Dendritic cell treated with granulocyte-macrophage colony-stimulating factor and Interleukin-4, amounts not matched to agents 40 ng/mL and 50 ng/mL, for 4 days (primary cell): ENCODE data around the gene KREMEN1.
"Not testable (repeated sequence)": the region's sequence is repeated elsewhere in the genome, so short reads cannot be mapped to it uniquely, and the experiment has no call there.

Experiments
- H3K27ac Mint-ChIP-seq: one replicate; pipeline ENCODE4 v1.8.0; 2022; ENCODE audit warnings: mild to moderate bottlenecking, mixed read lengths
- H3K27me3 Mint-ChIP-seq: one replicate; pipeline ENCODE4 v1.8.0; 2022; ENCODE audit warnings: mild to moderate bottlenecking, mixed read lengths
- H3K36me3 Mint-ChIP-seq: one replicate; pipeline ENCODE4 v1.8.0; 2022; ENCODE audit warnings: low read depth, mixed read lengths
- H3K4me1 Mint-ChIP-seq: one replicate; pipeline ENCODE4 v1.8.0; 2022; ENCODE audit warnings: low read depth, mixed read lengths
- H3K4me3 Mint-ChIP-seq: one replicate; pipeline ENCODE4 v1.8.0; 2022; ENCODE audit warnings: mild to moderate bottlenecking, moderate library complexity, mixed read lengths
- H3K9me3 Mint-ChIP-seq: one replicate; pipeline ENCODE4 v1.8.0; 2022; ENCODE audit warnings: mixed read lengths
- intact Hi-C: fragments of 100-400 bp; cut with micrococcal nuclease; formaldehyde crosslinking; loops from one replicate; pipeline ENCODE4 v1.15.0; 2022

Gene KREMEN1

DNA sequence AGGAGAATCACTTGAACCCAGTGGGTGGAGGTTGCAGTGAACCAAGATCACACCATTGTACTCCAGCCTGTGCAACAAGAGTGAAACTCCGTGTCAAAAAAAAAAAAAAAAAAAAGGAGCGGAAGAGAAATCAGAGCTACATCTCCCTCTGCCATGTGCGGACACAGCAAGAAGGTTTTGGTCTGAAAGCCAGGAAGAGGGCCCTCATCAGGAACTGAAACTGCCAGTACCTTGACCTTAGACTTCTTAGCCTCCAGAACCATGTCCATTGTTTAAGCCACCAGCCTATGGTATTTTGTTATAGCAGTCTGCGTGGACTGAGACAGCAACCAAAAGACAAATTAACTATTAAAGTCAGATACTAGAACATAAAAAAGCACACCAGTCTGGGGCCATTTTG, 41.6 kb downstream of the KREMEN1 start:
- Mint-ChIP-seq H3K36me3 (no peaks in the 10 kb centered on the region), H3K27ac (no peak overlapping the region), H3K4me3 (no peak overlapping the region), H3K27me3 (peaks cover 4% of the 10 kb centered on the region), H3K9me3 (peaks cover under 1% of the 10 kb centered on the region), H3K4me1 (peaks cover 12% of the 10 kb centered on the region)
- intact Hi-C loops, result loop anchor here (5.0 kb wide), 1 partner anchor 38 kb away; no protein-coding TSS in a partner anchor

DNA sequence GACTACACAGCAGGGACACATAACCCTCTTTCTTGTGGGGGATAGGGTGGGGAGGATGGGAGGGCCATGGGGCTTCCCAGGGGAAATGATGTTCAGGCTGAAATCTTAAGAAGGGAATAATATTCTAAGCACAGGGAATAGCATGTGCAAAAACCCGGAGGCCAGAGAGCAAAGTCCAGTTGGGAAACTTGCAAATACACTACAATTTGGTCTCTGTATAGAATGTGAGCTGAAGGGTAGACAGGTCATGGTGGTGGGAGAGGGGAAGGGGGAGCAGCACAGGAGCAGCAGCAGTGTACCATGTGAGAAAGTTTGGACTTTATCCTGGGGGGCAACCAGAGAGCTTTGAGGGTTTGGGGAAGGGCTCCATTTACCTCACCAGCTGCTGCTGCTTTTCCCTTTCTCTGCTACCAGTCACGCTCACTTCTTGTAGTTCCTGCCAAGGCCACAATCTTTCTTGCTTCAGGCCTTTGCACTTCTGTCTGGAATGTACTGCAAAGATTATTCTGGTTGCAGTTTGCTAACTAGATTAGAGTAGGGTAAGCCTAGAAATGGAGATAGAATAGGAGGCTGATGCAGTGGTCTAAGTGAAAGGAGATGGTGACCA, 43.0 kb downstream of the KREMEN1 start:
- peaks cover 8% of the 10 kb centered on the region for H3K27me3 Mint-ChIP-seq
- H3K4me3 Mint-ChIP-seq, result no peak overlapping the region
- no peak overlapping the region for H3K27ac Mint-ChIP-seq

DNA sequence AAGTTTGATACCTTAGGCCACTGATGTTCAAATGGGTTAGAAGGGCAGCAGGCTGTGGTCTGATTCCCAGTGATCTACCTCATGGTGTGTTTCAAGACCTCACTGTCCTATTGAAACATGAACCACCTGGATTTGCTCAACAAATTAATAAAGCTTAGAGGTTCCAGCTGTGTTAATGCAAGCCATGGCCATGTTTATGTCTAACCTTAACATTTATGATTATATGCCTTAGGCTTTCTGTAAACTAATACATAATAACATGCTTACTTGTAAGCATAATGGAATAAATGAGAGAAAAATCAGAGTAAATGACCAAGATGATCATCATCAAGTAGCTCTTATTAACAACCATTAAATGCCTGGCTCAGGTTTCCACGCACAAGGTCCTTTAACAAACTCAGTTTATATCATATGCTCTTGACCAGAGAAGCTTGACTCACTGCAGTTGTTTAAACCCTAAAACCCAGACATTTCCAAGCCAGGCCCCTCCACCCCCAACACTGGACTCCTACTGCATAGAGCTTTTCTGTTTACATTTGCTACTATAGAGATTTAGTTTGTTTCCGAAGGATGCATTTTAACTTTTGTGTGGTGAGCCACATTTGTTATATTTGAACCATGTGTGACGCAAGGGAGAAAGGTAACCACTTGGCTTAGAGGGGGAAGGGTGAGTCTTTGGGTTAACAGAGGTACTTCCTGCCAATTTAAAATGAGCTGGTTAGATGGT, 43.7 kb downstream of the KREMEN1 start:
- H3K4me1 Mint-ChIP-seq, result peaks cover 12% of the 10 kb centered on the region
- H3K27me3 Mint-ChIP-seq, result peaks cover 7% of the 10 kb centered on the region
- no peaks in the 10 kb centered on the region for H3K36me3 Mint-ChIP-seq
- intact Hi-C loops, result no loop called here
- H3K27ac Mint-ChIP-seq, result no peak overlapping the region
- H3K9me3 Mint-ChIP-seq, result peaks cover 15% of the 10 kb centered on the region
- no peak overlapping the region for H3K4me3 Mint-ChIP-seq

More for the DNA sequence above, 43.0 kb downstream of the KREMEN1 start:
- intact Hi-C loops, result no loop called here
- no peaks in the 10 kb centered on the region for H3K36me3 Mint-ChIP-seq
- H3K4me1 Mint-ChIP-seq, result peaks cover 12% of the 10 kb centered on the region
- H3K9me3 Mint-ChIP-seq, result peaks cover 14% of the 10 kb centered on the region

- H3K36me3 Mint-ChIP-seq, result no peaks in the 10 kb centered on the region
- no peak overlapping the region for H3K4me3 Mint-ChIP-seq
- peaks cover 7% of the 10 kb centered on the region for H3K27me3 Mint-ChIP-seq
- H3K27ac Mint-ChIP-seq, result no peak overlapping the region
- H3K9me3 Mint-ChIP-seq, result peaks cover 15% of the 10 kb centered on the region
- intact Hi-C loops, result no loop called here
- peaks cover 12% of the 10 kb centered on the region for H3K4me1 Mint-ChIP-seq
Observed at GRCh38 chr22:29117799-29118477, 45.1 kb downstream of the KREMEN1 start.

DNA sequence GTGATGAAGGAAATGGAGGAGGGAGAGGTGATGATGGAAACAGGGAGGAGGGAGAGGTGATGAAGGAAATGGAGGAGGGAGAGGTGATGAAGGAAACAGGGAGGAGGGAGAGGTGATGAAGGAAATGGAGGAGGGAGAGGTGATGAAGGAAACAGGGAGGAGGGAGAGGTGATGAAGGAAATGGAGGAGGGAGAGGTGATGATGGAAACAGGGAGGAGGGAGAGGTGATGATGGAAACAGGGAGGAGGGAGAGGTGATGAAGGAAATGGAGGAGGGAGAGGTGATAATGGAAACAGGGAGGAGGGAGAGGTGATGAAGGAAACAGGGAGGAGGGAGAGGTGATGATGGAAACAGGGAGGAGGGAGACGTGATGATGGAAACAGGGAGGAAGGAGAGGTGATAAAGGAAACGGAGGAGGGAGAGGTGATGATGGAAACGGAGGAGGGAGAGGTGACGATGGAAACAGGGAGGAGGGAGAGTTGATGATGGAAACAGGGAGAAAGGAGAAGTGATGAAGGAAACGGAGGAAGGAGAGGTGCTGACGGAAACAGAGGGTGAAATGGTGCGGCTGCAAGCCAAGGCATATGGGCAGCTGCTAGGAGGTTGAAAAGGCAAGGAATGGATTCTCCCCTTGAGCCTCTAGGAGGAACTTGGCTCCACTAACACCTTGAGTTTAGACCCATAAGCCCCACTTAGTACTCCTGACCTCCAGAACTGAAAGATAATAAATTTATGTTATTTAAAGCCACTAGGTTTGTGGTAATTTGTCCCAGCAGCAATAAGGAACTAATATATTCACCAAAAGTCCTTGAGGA, 47.5 kb downstream of the KREMEN1 start:
- H3K27ac Mint-ChIP-seq, H3K4me3 Mint-ChIP-seq, intact Hi-C loops: not testable (repeated sequence)

GRCh38 chr22:29121124-29121523, 48.3 kb downstream of the KREMEN1 start:
- peaks cover 7% of the 10 kb centered on the region for H3K27me3 Mint-ChIP-seq
- no peak overlapping the region for H3K4me3 Mint-ChIP-seq

More for the DNA sequence above, 47.5 kb downstream of the KREMEN1 start:
- H3K36me3 Mint-ChIP-seq, H3K27me3 Mint-ChIP-seq: not testable (repeated sequence)
- peaks cover 12% of the 10 kb centered on the region for H3K4me1 Mint-ChIP-seq
- peaks cover 15% of the 10 kb centered on the region for H3K9me3 Mint-ChIP-seq

GRCh38 chr22:29122041-29122440, 49.2 kb downstream of the KREMEN1 start:
- Mint-ChIP-seq H3K4me1 (peaks cover 12% of the 10 kb centered on the region), H3K4me3 (no peak overlapping the region), H3K27me3 (peaks cover 7% of the 10 kb centered on the region), H3K27ac (no peak overlapping the region), H3K36me3 (no peaks in the 10 kb centered on the region), H3K9me3 (peaks cover 15% of the 10 kb centered on the region)
- intact Hi-C loops, result no loop called here

More at GRCh38 chr22:29121124-29121523, 48.3 kb downstream of the KREMEN1 start:
- intact Hi-C loops, result no loop called here
- Mint-ChIP-seq H3K27ac (no peak overlapping the region), H3K4me1 (peaks cover 12% of the 10 kb centered on the region), H3K36me3 (no peaks in the 10 kb centered on the region), H3K9me3 (peaks cover 15% of the 10 kb centered on the region)

GRCh38 chr22:29124777-29125442, 52.1 kb downstream of the KREMEN1 start:
- intact Hi-C loops, result no loop called here
- Mint-ChIP-seq H3K36me3 (no peaks in the 10 kb centered on the region), H3K4me1 (no peaks in the 10 kb centered on the region), H3K4me3 (no peak overlapping the region), H3K27ac (no peak overlapping the region), H3K27me3 (peaks cover 5% of the 10 kb centered on the region), H3K9me3 (peaks cover 9% of the 10 kb centered on the region)

GRCh38 chr22:29125443-29125778, 52.6 kb downstream of the KREMEN1 start:
- Mint-ChIP-seq H3K9me3 (peaks cover 4% of the 10 kb centered on the region), H3K27ac (no peak overlapping the region), H3K4me1 (no peaks in the 10 kb centered on the region), H3K36me3 (no peaks in the 10 kb centered on the region), H3K4me3 (no peak overlapping the region), H3K27me3 (peaks cover 2% of the 10 kb centered on the region)
- intact Hi-C loops, result no loop called here

GRCh38 chr22:29125844-29126243, 53.0 kb downstream of the KREMEN1 start:
- H3K27me3 Mint-ChIP-seq, result no peaks in the 10 kb centered on the region
- no peak overlapping the region for H3K4me3 Mint-ChIP-seq
- H3K36me3 Mint-ChIP-seq, result no peaks in the 10 kb centered on the region
- no peak overlapping the region for H3K27ac Mint-ChIP-seq
- no peaks in the 10 kb centered on the region for H3K9me3 Mint-ChIP-seq
- no peaks in the 10 kb centered on the region for H3K4me1 Mint-ChIP-seq
- intact Hi-C loops, result no loop called here

DNA sequence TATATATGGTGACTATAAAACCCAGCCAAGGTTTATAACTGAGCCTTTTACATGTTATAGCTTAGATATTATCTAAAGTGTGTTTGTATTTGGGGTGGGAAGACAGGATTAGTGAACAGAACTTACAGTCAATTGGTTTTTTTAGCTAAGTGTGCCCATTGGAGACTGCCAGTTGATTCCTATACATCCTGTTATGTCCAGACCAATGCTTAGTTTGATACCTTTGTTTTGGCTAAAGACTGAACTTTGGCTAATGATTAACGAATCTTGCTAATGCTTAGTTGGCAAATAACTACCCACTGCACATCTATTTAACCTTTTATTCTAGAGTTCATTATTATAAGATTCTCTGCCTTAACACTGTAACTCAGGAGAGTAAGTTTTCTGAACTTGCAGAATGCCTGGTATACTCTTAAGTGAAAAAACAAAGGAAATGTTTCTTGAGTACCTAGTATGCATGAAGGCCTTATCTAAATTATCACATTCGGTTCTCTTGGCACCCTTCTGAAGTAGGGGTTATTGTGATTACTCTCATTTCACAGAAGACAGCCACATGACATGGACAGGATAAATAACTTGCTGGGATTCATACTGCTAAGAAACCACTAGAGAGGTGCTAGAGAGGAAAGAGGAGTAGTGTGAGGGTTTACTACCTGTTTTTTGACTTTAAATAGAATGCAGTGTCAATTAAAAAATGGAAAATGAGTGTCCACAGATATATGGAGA, 54.0 kb downstream of the KREMEN1 start:
- intact Hi-C loops, result no loop called here
- Mint-ChIP-seq H3K4me1 (no peaks in the 10 kb centered on the region), H3K27ac (no peak overlapping the region)

DNA sequence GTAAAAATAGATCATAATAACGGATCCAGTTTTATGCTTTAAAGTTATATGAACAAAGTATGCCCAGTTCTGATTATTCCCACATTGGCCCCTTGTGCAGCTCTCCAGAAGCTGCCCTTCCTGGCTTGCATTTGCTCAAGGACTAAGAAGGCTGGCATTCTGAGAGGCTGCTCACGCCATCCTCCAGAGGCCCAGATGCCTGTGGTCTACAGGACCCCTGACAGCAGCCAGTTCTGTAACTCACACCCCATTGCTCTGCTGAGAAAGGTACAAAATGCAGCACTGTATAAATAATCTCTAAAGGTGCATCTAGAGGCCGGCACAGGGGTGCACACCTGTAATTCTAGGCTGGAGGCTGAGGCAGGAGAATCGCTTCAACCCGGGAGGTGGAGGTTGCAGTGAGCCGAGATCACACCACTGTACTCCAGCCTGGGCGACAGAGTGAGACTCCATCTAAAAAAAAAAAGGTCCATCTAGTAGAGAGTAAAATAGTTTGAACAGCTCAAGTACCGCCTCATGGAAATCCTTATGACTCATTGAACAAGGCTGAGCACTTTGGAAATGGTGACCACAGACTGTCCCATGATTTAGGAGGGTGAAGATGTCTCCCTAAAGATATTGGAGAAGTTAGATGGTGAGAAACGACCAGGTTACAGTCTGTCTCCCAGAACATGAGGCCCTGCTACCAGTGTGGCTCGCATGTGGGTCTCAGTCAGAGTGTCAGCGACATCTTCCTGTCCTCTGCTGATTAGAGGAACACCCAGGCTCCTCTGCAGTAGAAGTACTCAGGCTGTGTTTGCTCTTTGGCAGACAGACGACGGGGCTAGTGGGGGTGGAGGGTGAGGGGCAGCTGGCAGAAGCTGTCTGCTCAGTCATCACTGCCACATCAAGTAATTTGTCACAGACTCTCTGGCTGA, 56.3 kb downstream of the KREMEN1 start:
- no peaks in the 10 kb centered on the region for H3K36me3 Mint-ChIP-seq
- H3K4me3 Mint-ChIP-seq, result no peak overlapping the region
- intact Hi-C loops, result no loop called here
- H3K4me1 Mint-ChIP-seq, result no peaks in the 10 kb centered on the region
- peaks cover 8% of the 10 kb centered on the region for H3K9me3 Mint-ChIP-seq
- peaks cover 3% of the 10 kb centered on the region for H3K27me3 Mint-ChIP-seq
- H3K27ac Mint-ChIP-seq, result no peak overlapping the region

More for the DNA sequence above, 54.0 kb downstream of the KREMEN1 start:
- no peaks in the 10 kb centered on the region for H3K27me3 Mint-ChIP-seq
- no peaks in the 10 kb centered on the region for H3K9me3 Mint-ChIP-seq
- H3K36me3 Mint-ChIP-seq, result no peaks in the 10 kb centered on the region
- no peak overlapping the region for H3K4me3 Mint-ChIP-seq
